ENCODE measurements around the gene ITGA2B. TPM values are rescaled to one million over a fixed set of nuclear protein-coding genes. Genes with fewer than 3 reads are reported as not detected.
"Not testable (repeated sequence)": the region's sequence is repeated elsewhere in the genome, so short reads cannot be mapped to it uniquely, and the experiment has no call there.

ITGA2B gene
- total and polyA plus RNA-seq, 2 experiments from 2014 or later: not detected

- Histone ChIP-seq H3K9me3 (ENCODE audit: low read depth) (no peaks in the 10 kb centered on the region), H3K79me2 (ENCODE audit: insufficient read depth) (no peaks in the 10 kb centered on the region), H3K27me3 (replicated peaks; ENCODE audit: insufficient read depth) (no peaks in the 10 kb centered on the region), H3K36me3 (ENCODE audit: low read depth) (no peaks in the 10 kb centered on the region), H3K4me1 (ENCODE audit: insufficient read depth) (no peaks in the 10 kb centered on the region), H3K4me3 (no peak overlapping the region), H3K27ac (no peak overlapping the region), H3F3A (ENCODE audit: insufficient read depth) (peaks cover 8% of the 10 kb centered on the region; the same call in 1 of the 2 replicates), H2AFZ (no peak overlapping the region), H3K9ac (no peak overlapping the region), H3K9me2 (ENCODE audit: insufficient read depth) (no peaks in the 10 kb centered on the region), H3K4me2 (ENCODE audit: unreplicated experiment) (no peak overlapping the region), H4K20me1 (ENCODE audit: insufficient read depth) (no peaks in the 10 kb centered on the region)
- TF ChIP-seq EZH2 (IDR thresholded peaks at IDR 0.05; ENCODE audit: insufficient read depth, poor library complexity, severe bottlenecking) (no peak), EZH2phosphoT487 (IDR thresholded peaks at IDR 0.05; ENCODE audit: insufficient read depth, low read depth) (no peak)
- in situ Hi-C loops (cut with MboI): no loop called here
- DNase-seq: no peak
- WGBS, 2 experiments (ENCODE audit: low coverage in 1 of 2, low lambda C conversion rate in 2 of 2, missing lambda C conversion rate in 2 of 2): 95 to 100% methylated on average over 2 of the region's 2 CpGs
Observed at GRCh38 chr17:44394833-44395232, 5.4 kb upstream of the ITGA2B start.

DNA sequence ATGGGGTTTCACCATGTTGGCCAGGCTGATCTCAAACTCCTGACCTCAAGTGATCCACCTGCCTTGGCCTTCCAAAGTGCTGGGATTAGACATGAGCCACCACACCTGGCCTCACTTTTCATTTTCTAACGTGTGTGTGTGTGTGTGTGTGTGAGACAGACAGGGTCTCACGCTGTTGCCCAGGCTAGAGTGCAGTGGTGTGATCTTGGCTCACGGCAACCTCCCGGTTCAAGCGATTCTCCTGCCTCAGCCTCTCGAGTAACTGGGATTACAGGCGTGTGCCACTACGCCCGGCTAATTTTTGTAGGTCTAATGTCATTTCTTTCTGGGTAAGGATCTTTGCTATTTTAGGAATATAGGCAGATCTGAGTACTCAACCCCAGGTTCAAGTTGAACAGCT, 4.7 kb upstream of the ITGA2B start:
- H3K9ac ChIP-seq; DNase-seq; H3K4me1 ChIP-seq (ENCODE audit: insufficient read depth); H3K27ac ChIP-seq; H3K4me2 ChIP-seq (ENCODE audit: unreplicated experiment); H2AFZ ChIP-seq; in situ Hi-C loops (cut with MboI); H3K9me2 ChIP-seq (ENCODE audit: insufficient read depth); H3K27me3 ChIP-seq (replicated peaks; ENCODE audit: insufficient read depth); H3K36me3 ChIP-seq (ENCODE audit: low read depth); H4K20me1 ChIP-seq (ENCODE audit: insufficient read depth); H3K79me2 ChIP-seq (ENCODE audit: insufficient read depth); H3F3A ChIP-seq (ENCODE audit: insufficient read depth); H3K4me3 ChIP-seq; H3K9me3 ChIP-seq (ENCODE audit: low read depth): not testable (repeated sequence)
- WGBS, 2 experiments (ENCODE audit: low coverage in 1 of 2, low lambda C conversion rate in 2 of 2, missing lambda C conversion rate in 2 of 2): 80 to 83% methylated on average over 9 of the region's 9 CpGs

- H3K4me2 ChIP-seq (ENCODE audit: unreplicated experiment): no peak overlapping the region
- TF ChIP-seq EZH2 (IDR thresholded peaks at IDR 0.05; ENCODE audit: insufficient read depth, poor library complexity, severe bottlenecking) (no peak), EZH2phosphoT487 (IDR thresholded peaks at IDR 0.05; ENCODE audit: insufficient read depth, low read depth) (no peak)
- H3F3A ChIP-seq (ENCODE audit: insufficient read depth): peaks cover 8% of the 10 kb centered on the region; the same call in 1 of the 2 replicates
- peaks cover 11% of the 10 kb centered on the region; the same call in 1 of the 2 replicates for H3K27me3 ChIP-seq (replicated peaks; ENCODE audit: insufficient read depth)
- H3K36me3 ChIP-seq (ENCODE audit: low read depth): no peaks in the 10 kb centered on the region
- H3K9me2 ChIP-seq (ENCODE audit: insufficient read depth): no peaks in the 10 kb centered on the region
- H3K27ac ChIP-seq: no peak overlapping the region
- H3K4me3 ChIP-seq: no peak overlapping the region
- H2AFZ ChIP-seq: no peak overlapping the region
- no peaks in the 10 kb centered on the region for H4K20me1 ChIP-seq (ENCODE audit: insufficient read depth)
- H3K9ac ChIP-seq: no peak overlapping the region
- no peaks in the 10 kb centered on the region for H3K4me1 ChIP-seq (ENCODE audit: insufficient read depth)
- in situ Hi-C loops (cut with MboI): no loop called here
- 65 to 68% methylated on average over 10 of the region's 10 CpGs for WGBS, 2 experiments (ENCODE audit: low coverage in 1 of 2, low lambda C conversion rate in 2 of 2, missing lambda C conversion rate in 2 of 2)
- H3K9me3 ChIP-seq (ENCODE audit: low read depth): no peaks in the 10 kb centered on the region
- no peaks in the 10 kb centered on the region for H3K79me2 ChIP-seq (ENCODE audit: insufficient read depth)
- no peak for DNase-seq
Observed at GRCh38 chr17:44390250-44390870, 911 bp upstream of the ITGA2B start.

GRCh38 chr17:44389723-44390202, 314 bp upstream of the ITGA2B start:
- Histone ChIP-seq H4K20me1 (ENCODE audit: insufficient read depth) (no peaks in the 10 kb centered on the region), H3K9me3 (ENCODE audit: low read depth) (no peaks in the 10 kb centered on the region), H3K27ac (no peak overlapping the region), H2AFZ (no peak overlapping the region), H3K4me1 (ENCODE audit: insufficient read depth) (no peaks in the 10 kb centered on the region), H3K9me2 (ENCODE audit: insufficient read depth) (no peaks in the 10 kb centered on the region), H3K79me2 (ENCODE audit: insufficient read depth) (no peaks in the 10 kb centered on the region), H3K4me3 (no peak overlapping the region), H3K27me3 (replicated peaks; ENCODE audit: insufficient read depth) (peaks cover 16% of the 10 kb centered on the region; the same call in 1 of the 2 replicates), H3K36me3 (ENCODE audit: low read depth) (no peaks in the 10 kb centered on the region), H3K9ac (no peak overlapping the region), H3F3A (ENCODE audit: insufficient read depth) (peaks cover 8% of the 10 kb centered on the region; the same call in 1 of the 2 replicates), H3K4me2 (ENCODE audit: unreplicated experiment) (no peak overlapping the region)
- no peak for DNase-seq
- WGBS, 2 experiments (ENCODE audit: low coverage in 1 of 2, low lambda C conversion rate in 2 of 2, missing lambda C conversion rate in 2 of 2): 79 to 82% methylated on average over 6 of the region's 6 CpGs
- in situ Hi-C loops (cut with MboI): no loop called here
- TF ChIP-seq EZH2 (IDR thresholded peaks at IDR 0.05; ENCODE audit: insufficient read depth, poor library complexity, severe bottlenecking) (no peak), EZH2phosphoT487 (IDR thresholded peaks at IDR 0.05; ENCODE audit: insufficient read depth, low read depth) (no peak)

Measured in GM23248 (cell line).